GM18520 (cell line): ENCODE results near the gene RSPH1.
A peak's percentile ranks its signal among the peaks of the same experiment; 100 is the strongest.

Experiments used
- ATAC-seq: cut with Tn5 transposase; IDR thresholded peaks from one replicate; pipeline ENCODE4 v1.9.1; 2021; ENCODE audit not compliant: unreplicated experiment

The RSPH1 gene

GRCh38 chr21:42452401-42453223, 43.4 kb downstream of the RSPH1 start:
- no peak for ATAC-seq

- no peak for ATAC-seq
Measured at GRCh38 chr21:42451941-42452340, 44.1 kb downstream of the RSPH1 start.

GRCh38 chr21:42448686-42449085, 47.3 kb downstream of the RSPH1 start:
- ATAC-seq: no peak

GRCh38 chr21:42447732-42448131, 48.3 kb downstream of the RSPH1 start:
- ATAC-seq: no peak

- no peak for ATAC-seq
Measured at GRCh38 chr21:42447182-42447581, 48.8 kb downstream of the RSPH1 start.

GRCh38 chr21:42446531-42446930, 49.5 kb downstream of the RSPH1 start:
- no peak for ATAC-seq

GRCh38 chr21:42445311-42445710, 50.7 kb downstream of the RSPH1 start:
- ATAC-seq: no peak

GRCh38 chr21:42444745-42445059, 51.3 kb downstream of the RSPH1 start:
- no peak for ATAC-seq

- no peak for ATAC-seq
Measured at GRCh38 chr21:42443876-42444744, 51.9 kb downstream of the RSPH1 start.

GRCh38 chr21:42443181-42443785, 52.7 kb downstream of the RSPH1 start:
- ATAC-seq: no peak

DNA sequence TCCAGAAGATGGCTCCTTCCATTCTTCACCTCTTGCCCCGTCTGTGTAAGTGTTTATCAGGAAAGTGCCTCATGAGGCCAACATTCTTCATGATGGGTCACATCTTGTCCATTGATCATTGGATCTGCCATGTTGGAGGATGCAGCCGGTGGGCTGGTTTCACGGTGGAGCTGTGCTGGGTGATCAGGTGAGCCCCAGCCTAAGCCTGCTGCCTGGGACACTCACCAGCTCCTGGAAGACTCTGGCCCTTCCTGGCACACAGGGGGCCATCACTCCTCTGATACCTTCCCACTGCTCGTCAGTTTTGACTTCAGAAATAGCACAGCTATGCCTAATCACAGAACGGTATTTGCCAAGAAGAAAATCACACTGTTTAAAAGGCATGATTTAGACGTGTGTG, 54.1 kb downstream of the RSPH1 start:
- no peak for ATAC-seq

- peak; percentile 67 for ATAC-seq
Measured at GRCh38 chr21:42440187-42440792, 55.7 kb downstream of the RSPH1 start.

DNA sequence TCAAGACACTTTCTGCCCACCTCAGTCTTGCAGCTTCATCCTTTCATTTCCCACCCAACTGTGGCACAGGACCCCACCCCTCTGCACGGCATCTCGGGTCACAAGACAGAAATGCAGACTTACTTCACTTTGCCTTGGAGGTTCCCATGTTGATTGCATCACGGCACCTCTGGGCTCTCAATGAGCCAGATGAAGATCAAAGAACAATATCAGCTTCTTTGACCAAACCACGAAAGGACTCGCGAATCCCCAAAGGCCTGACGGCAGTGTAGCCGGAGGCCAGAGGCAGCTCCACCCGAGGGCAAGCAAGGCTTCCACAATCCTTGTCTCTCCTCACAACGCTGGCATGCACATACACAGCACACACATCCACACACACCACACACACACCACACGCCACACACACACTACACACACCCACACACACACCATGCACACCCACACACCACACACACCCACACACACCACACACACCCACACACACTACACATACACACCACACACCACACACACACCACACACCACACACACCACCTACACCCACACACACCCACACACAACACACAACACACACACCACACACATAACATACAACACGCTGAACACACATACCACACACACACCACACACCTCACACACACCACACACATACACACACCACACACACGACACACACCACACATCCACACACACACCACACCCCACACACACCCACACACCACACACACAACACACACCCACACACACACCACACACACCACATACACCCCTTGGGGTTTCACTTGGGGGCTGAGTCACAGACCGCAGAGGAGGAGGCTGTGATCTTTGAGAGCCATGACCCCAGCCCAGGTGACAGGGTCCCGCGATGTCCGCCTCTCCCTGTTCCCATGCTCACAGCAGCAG, 56.5 kb downstream of the RSPH1 start:
- no peak for ATAC-seq

GRCh38 chr21:42438316-42439205, 57.5 kb downstream of the RSPH1 start:
- no peak for ATAC-seq

DNA sequence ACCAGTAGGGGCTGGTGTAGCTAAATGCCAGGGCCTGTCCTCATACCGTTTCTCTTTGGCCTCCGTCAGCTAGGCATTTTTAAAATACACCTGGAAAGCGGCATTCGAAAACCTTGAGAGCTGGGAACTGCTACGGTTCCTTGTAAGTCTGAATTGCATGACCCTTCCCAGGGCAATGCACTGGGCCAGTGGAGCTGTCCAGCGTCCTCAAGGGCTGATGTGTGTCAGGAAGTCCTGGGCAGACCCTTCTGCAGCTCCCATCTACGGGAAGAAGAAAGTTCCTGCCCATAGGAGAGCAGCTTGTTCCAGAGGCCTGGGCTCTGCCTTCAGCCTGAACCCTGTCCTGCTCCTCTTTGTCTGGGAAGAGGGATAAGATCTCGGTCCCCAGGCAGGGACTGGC, 58.2 kb downstream of the RSPH1 start:
- ATAC-seq: no peak

DNA sequence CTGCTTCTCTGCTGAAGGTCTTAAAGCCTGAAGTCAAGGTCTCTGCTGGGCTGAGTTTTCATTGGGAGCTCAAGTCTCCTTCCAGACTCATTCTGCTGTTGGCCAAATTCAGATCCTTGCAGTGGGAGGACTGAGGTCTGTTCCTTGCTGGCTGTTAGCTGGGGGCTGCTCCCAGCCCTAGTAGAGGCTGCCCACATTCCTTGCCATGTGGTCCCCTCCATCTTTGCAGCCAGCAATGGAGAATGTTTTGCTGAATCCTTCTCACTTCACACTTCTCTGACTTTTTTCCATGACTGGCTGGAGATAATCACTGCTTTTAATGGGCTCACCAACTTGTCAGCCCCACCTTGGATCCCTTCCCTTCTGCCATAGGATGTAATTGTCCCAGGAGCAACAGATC, 59.1 kb downstream of the RSPH1 start:
- ATAC-seq: no peak

DNA sequence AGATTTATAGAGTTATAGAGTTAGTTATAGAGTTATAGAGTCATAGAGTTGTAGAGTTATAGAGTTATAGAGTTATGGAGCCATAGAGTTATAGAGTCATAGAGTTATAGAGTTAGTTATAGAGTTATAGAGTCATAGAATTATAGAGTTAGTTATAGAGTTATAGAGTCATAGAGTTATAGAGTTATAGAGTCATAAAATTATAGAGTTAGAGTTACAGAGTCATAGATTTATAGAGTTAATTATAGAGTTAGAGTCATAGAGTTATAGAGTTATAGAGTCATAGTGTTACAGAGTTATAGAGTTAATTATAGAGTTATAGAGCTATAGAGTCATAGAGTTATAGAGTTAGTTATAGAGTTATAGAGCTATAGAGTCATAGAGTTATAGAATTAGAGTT, 60.2 kb downstream of the RSPH1 start:
- ATAC-seq: no peak

GRCh38 chr21:42435401-42435800, 60.6 kb downstream of the RSPH1 start:
- no peak for ATAC-seq

GRCh38 chr21:42434884-42435283, 61.1 kb downstream of the RSPH1 start:
- no peak for ATAC-seq
